ENCODE data around the gene ADCY2.

DNA sequence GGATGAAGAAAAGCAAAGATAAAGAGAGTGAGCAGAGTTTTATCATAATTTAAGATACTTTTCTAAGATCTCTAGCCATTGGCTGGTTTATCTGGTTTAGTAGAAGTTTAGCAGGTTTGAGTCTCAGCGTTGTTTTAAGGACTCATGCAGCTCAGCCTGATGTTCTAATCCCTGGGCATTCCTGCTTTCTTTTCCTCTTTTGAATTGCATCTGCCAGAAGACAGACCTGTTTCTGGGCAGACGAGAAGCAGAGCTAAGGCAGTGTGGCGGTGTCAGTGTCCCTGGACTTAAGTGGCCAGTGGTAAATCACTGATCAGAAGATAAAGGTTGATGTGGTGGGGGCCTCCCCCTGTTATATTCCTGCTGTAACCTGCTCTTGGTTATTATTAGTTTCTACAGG is 138.6 kb downstream of the ADCY2 start:
- TF ChIP-seq, protein P1, sequence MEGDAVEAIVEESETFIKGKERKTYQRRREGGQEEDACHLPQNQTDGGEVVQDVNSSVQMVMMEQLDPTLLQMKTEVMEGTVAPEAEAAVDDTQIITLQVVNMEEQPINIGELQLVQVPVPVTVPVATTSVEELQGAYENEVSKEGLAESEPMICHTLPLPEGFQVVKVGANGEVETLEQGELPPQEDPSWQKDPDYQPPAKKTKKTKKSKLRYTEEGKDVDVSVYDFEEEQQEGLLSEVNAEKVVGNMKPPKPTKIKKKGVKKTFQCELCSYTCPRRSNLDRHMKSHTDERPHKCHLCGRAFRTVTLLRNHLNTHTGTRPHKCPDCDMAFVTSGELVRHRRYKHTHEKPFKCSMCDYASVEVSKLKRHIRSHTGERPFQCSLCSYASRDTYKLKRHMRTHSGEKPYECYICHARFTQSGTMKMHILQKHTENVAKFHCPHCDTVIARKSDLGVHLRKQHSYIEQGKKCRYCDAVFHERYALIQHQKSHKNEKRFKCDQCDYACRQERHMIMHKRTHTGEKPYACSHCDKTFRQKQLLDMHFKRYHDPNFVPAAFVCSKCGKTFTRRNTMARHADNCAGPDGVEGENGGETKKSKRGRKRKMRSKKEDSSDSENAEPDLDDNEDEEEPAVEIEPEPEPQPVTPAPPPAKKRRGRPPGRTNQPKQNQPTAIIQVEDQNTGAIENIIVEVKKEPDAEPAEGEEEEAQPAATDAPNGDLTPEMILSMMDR (IDR thresholded peaks at IDR 0.05), result no peak
- no peak for TF ChIP-seq POLR2A (IDR thresholded peaks at IDR 0.05)
